Epithelial cell of esophagus (primary cell): ENCODE data around the gene F12.
A peak's percentile ranks its signal among the peaks of the same experiment; 100 is the strongest.

ENCODE experiments used
- DNase-seq: peaks from one replicate; pipeline ENCODE4 v3.0.0; 2010; ENCODE audit warnings: low read depth
- H3K4me3 ChIP-seq: 2 replicates; pipeline ENCODE4 v1.5.1; 2011; ENCODE audit warnings: mild to moderate bottlenecking, low read length, control low read depth
- CTCF ChIP-seq: IDR thresholded peaks from 2 replicates; pipeline ENCODE4 v1.5.1; 2011; ENCODE audit warnings: low read depth, mild to moderate bottlenecking, low read length, control low read depth, inconsistent platforms; ENCODE audit not compliant: insufficient read depth; ENCODE audit errors: missing control alignments

Gene F12

DNA sequence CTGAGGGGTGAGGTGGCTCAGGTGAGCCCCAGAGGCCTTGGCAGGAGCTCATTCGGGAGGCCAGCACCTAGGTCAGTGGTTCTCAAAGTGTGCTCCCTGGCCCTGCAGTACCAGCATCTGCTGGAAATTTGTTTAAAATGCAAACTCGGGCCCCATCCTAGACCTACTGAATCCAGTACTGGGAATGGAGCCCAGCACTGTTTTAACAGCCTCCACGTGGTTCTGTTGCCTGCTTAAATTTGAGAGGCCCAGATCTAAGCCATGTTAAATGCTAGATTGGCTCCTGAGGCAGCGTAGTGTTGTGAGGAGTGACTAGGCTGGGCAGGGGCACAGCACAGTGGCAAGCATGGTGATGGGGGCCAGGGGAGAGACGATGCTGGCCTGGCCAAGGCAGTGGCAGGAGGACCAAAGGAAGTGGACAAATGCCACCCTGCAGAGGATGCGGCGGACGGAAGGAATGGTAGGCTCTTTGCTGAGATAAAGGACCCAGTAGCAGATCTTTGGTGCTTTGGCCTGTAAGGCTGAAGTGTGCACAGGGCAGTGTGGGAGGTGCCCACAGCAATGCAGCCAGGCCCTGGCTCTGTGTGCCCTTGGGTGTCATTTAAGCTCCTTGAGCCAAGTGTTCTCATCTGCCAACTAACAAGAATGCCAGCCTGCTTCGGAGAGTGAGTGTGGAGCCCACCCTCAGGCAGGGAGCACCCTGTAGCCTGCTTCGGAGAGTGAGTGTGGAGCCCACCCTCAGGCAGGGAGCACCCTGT, 41.5 kb upstream of the F12 start:
- no peak for TF ChIP-seq CTCF
- no peak overlapping the region for H3K4me3 ChIP-seq
- no peak for DNase-seq

DNA sequence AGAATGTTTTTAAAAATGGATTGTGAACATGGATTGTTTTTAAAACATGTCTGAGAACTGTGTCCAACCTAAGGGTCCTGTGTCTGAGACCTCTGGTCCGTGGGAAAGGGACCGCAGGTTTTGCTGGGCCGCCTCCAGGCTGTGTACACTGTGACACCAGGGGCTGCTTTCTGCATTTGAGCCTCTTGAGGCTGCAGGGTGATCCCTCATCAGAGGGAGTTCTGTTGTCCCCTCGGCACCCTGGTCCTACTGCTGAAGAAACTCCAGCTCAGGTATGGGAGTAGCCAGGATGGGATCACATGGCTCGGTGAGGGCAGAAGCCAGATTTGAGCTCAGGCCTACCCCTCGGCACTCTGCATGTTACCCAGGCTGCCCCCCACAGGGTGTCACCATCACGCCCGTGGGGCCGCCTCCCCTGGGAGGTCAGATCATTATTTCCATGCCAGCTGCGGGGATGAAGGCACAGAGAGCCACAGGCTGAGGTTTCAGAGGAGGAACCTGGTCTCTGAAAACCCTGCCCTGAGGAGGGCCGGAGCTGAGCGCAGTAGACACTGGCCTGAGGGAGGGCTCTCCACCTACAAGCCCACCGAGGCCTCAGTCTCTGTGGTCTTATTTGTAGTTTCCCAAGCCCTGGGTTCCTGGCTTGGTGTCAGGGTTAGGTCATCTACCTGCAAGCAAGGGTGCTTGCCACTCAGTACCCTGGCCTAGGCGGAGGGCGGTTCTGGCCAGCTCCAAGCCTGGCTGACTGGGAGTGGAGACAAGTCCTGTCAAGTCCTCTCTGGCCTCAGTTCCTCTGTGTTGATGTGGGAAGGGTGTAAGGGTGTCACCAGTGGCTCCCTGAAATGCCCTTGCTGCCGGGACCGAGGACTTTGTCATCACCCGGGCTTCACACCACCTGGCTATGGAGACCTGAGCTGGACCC, 40.0 kb upstream of the F12 start:
- peak; percentile 60 for DNase-seq

DNA sequence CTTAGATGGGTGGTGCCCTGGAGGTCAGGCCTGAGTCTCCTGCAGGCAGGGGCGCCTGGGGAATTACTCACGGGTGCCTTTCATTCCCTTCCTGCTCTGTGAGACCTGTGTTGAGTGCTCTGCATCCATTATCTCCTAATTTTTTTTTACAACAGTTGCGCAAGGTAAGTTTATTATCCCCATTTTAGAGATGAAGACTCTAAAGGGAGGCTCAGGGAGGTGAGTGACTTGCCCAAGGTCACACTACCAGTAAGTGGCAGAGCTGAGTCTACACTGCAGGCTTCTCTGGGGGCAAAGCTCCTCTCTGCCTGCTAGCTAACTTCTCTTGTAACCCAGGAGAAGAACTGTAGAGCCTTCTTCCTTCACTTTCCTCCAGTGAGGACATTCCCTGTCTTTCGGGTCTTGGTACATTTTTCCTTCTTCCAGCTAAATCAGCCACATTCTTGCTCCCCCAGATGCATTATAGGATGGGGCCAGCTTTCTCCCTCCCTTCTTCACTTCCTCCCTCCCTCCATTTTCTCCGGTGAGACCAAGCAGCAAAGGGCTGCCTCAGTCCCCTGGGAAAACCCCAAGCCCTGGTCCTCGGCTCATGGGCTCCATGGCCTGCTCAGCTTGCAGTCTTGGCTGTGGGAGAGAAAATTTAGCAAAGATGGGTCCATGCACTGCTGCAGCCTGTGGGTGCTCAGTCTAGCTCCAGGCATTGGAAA, 39.0 kb upstream of the F12 start:
- no peak overlapping the region for H3K4me3 ChIP-seq
- no peak for TF ChIP-seq CTCF
- DNase-seq: no peak

More for the DNA sequence above, 40.0 kb upstream of the F12 start:
- H3K4me3 ChIP-seq: no peak overlapping the region
- TF ChIP-seq CTCF: no peak

DNA sequence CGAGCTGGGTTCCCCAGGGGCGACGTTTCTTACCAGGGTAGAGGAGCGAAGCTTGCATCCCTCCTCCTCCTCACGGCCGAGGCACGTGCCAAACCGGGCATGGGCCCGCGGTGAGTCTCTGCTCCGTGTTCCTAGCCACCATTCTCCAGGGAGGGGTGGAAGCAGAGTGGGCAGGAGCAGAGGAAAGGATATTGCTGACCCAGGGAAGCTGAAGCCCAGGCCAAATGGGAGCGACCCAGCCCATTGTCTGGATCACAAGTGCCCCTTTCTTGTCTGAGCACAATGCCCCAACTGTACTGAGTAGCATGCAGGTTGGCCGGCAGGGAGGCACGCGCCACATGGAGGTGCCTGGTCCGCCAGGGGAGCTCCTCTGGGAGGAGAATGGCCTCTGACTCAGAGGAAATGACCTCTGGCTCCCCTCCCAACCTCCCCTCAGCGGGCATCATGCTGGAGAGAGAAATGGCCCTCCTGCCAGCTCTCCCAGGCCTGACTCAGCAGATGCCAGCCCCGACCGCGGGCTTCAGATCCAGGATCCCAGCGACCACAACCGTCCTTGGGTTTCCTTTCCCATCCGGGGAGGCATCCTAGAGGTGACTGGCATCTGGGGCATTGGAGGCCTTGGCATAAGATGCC, 38.4 kb upstream of the F12 start:
- no peak for TF ChIP-seq CTCF
- DNase-seq: peak; percentile 49
- H3K4me3 ChIP-seq: peak overlapping the region; percentile 20

DNA sequence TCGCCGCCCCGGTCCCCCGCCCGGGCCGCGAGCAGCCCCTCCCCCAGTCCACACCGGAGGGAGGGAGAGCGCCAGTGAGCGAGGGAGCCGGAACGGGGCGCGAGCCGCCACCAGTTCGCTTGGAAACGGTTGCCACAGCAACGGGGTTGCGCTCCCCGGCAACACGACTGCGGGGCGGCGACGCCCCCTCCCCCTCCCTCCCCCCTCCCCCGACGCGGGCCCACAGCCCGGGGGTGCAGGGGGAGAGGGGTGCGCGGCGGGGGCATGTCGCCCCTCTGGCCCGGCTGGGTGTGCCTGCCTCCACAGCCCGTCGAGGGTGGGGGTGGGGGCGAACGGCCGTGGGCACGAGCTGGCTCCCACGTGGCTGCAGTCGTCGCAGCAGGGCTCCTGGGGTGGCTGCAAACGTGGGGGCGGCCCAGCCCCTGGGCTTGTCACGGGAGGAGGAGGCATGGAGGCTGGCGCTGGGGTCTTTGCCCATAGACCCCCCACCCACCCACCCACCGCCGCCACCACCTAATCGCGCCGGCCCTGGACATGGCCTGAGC, 37.8 kb upstream of the F12 start:
- peak overlapping the region; percentile 30 for H3K4me3 ChIP-seq
- no peak for TF ChIP-seq CTCF
- peak; percentile 42 for DNase-seq
